ENCODE measurements around the gene RTL1.

RTL1 gene

DNA sequence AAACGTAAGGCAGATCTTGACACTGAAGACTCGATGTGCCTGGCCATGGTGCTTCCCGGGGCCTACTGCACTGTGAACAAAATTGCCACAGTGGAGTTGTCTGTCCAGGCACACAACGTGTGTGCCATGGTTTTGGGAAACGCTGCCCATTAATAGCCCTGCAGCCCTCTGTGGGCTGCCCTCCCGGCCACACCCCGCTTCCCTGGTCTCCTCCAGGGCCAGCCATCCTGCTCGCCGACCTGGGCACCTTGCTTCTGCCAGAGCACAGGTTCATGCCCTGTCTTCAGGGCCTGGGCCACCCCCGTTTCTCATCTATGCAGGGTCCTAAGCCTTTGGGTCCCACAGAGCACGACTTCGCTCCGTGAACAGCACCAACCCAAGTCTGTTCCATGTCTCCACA is 58.7 kb downstream of the RTL1 start:
- Mint-ChIP-seq H3K36me3 (no peaks in the 10 kb centered on the region), H3K27me3 (no peaks in the 10 kb centered on the region), H3K4me3 (no peak overlapping the region), H3K9me3 (no peaks in the 10 kb centered on the region), H3K4me1 (no peaks in the 10 kb centered on the region), H3K27ac (no peak overlapping the region)
- ATAC-seq (replicated peaks), result no peak
- DNase-seq, result no peak

DNA sequence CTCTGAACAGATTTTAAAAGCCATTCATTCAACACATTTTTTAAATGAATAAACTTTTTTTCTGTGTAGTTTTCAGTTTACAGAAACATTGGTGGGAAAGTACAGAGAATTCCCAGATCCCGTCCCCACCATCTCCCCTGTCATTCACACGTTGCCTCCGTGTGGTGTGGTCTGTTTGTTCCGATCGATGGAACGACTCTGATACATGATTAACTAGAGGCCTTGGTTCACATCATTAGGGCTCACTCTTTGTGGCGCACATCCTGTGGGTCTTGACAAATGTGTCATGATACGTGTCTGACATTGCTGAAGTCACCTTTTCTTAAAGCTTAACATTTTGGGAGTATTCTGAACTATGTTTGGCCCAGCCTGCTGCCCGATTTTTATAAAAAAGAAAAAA is 59.1 kb downstream of the RTL1 start:
- Mint-ChIP-seq H3K36me3 (no peaks in the 10 kb centered on the region), H3K4me3 (no peak overlapping the region), H3K4me1 (no peaks in the 10 kb centered on the region), H3K27ac (no peak overlapping the region), H3K27me3 (no peaks in the 10 kb centered on the region), H3K9me3 (no peaks in the 10 kb centered on the region)
- DNase-seq (no peak), ATAC-seq (replicated peaks) (no peak)

- Mint-ChIP-seq H3K4me3 (no peak overlapping the region), H3K36me3 (no peaks in the 10 kb centered on the region)
- no peak for ATAC-seq (replicated peaks)
Measured at GRCh38 chr14:100844082-100844408, 59.5 kb downstream of the RTL1 start.

GRCh38 chr14:100842799-100843198 is 60.7 kb downstream of the RTL1 start:
- H3K9me3 Mint-ChIP-seq, result no peaks in the 10 kb centered on the region
- H3K27ac Mint-ChIP-seq, result no peak overlapping the region
- no peaks in the 10 kb centered on the region for H3K4me1 Mint-ChIP-seq
- no peak overlapping the region for H3K4me3 Mint-ChIP-seq
- DNase-seq (no peak), ATAC-seq (replicated peaks) (no peak)
- H3K27me3 Mint-ChIP-seq, result peaks cover 0 to 5% of the 10 kb centered on the region in 2 donors
- no peaks in the 10 kb centered on the region for H3K36me3 Mint-ChIP-seq

More at GRCh38 chr14:100844082-100844408, 59.5 kb downstream of the RTL1 start:
- no peak for DNase-seq
- peaks cover 0 to 3% of the 10 kb centered on the region in 2 donors for H3K27me3 Mint-ChIP-seq
- H3K9me3 Mint-ChIP-seq, result no peaks in the 10 kb centered on the region
- no peak overlapping the region for H3K27ac Mint-ChIP-seq
- no peaks in the 10 kb centered on the region for H3K4me1 Mint-ChIP-seq

DNA sequence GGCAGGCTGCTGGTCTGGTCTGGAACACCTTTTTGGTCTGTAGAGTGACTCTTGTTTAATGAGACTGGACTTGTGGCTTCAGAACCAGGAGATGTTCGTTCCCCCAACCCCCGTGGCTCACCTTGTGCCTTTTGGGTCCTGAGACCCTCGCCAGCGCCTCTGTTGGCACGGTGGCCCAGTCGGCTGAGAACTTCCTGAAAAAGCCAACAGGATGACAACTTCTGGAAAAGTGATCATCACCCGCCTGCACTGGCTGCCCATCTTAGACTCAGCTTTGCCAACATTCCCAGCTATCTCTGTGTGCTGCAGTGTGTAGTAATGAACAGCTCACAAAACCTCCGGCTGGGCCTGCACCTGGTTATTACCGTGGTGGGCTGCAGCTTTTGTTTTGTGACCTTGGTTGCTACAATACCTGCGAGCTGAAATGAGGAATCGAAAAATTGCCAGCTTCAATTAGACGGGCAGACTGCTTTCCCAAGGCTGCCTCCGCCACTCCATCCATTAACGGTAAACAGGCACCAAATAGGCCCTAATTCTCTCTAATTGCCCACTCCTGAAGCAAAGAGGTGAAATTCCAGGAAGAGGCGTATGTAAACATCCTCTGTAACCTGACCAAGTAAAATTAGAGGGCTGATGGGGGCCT is 61.6 kb downstream of the RTL1 start:
- Mint-ChIP-seq H3K9me3 (no peaks in the 10 kb centered on the region), H3K4me3 (no peak overlapping the region), H3K27ac (no peak overlapping the region), H3K27me3 (peaks cover 0 to 5% of the 10 kb centered on the region in 2 donors), H3K4me1 (no peaks in the 10 kb centered on the region), H3K36me3 (no peaks in the 10 kb centered on the region)
- ATAC-seq (replicated peaks), result no peak
- no peak for DNase-seq

DNA sequence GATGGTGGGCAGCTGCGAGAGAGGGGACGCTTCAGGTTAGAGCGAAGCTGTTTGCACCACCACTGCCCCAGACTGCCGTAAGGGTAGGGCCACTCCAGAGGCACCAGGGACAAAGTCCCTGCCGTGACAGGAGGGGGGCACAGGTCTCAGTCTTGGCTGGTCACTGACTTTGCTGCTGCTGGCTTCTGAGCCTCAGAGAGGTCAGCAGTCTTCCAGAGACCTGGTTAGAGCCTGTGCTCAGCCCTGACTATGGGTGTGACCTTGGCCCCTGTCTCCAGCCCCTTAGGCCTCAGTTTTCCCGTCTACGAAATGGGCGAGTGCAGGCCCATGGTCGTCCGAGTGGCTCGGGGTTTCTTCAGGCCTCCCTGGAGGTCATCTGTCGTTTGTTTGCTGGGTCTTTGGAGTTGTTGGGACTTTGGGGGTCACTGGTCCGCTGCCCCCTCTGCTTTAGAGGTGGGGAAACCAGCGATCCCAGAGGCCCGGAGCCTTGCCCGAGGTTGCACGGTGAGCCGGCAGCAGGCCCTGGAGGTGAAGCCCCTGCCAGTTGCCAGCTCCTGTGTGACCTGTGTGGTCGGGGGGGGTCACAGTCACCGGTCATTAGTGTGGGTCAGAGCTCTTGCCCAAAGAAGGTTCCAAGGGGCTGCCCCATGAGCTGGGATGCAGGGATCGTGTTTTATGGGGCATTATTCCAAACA is 62.3 kb downstream of the RTL1 start:
- H3K27me3 Mint-ChIP-seq, result peaks cover under 1 to 5% of the 10 kb centered on the region in 2 donors
- ATAC-seq (replicated peaks) (no peak), DNase-seq (no peak)
- no peaks in the 10 kb centered on the region for H3K9me3 Mint-ChIP-seq
- no peak overlapping the region for H3K4me3 Mint-ChIP-seq
- no peaks in the 10 kb centered on the region for H3K4me1 Mint-ChIP-seq
- peak overlapping the region; percentile 42 for H3K27ac Mint-ChIP-seq
- no peaks in the 10 kb centered on the region for H3K36me3 Mint-ChIP-seq

- Mint-ChIP-seq H3K9me3 (no peaks in the 10 kb centered on the region), H3K4me1 (no peaks in the 10 kb centered on the region), H3K27ac (no peak overlapping the region), H3K27me3 (peaks cover 8 to 9% of the 10 kb centered on the region in 2 donors), H3K36me3 (no peaks in the 10 kb centered on the region), H3K4me3 (no peak overlapping the region)
- DNase-seq (no peak), ATAC-seq (replicated peaks) (no peak)
Measured at GRCh38 chr14:100840286-100841065, 63.0 kb downstream of the RTL1 start.

GRCh38 chr14:100839681-100840111 is 63.8 kb downstream of the RTL1 start:
- H3K4me1 Mint-ChIP-seq, result no peaks in the 10 kb centered on the region

GRCh38 chr14:100839315-100839585 is 64.3 kb downstream of the RTL1 start:
- Mint-ChIP-seq H3K27me3 (peaks cover 12 to 13% of the 10 kb centered on the region in 2 donors), H3K9me3 (no peaks in the 10 kb centered on the region), H3K4me1 (no peaks in the 10 kb centered on the region), H3K36me3 (no peaks in the 10 kb centered on the region), H3K4me3 (no peak overlapping the region), H3K27ac (no peak overlapping the region)
- ATAC-seq (replicated peaks) (no peak), DNase-seq (no peak)

More at GRCh38 chr14:100839681-100840111, 63.8 kb downstream of the RTL1 start:
- DNase-seq (no peak), ATAC-seq (replicated peaks) (no peak)
- H3K36me3 Mint-ChIP-seq, result no peaks in the 10 kb centered on the region
- no peaks in the 10 kb centered on the region for H3K9me3 Mint-ChIP-seq
- H3K27ac Mint-ChIP-seq, result no peak overlapping the region
- no peak overlapping the region for H3K4me3 Mint-ChIP-seq
- peaks cover 12 to 13% of the 10 kb centered on the region in 2 donors for H3K27me3 Mint-ChIP-seq

DNA sequence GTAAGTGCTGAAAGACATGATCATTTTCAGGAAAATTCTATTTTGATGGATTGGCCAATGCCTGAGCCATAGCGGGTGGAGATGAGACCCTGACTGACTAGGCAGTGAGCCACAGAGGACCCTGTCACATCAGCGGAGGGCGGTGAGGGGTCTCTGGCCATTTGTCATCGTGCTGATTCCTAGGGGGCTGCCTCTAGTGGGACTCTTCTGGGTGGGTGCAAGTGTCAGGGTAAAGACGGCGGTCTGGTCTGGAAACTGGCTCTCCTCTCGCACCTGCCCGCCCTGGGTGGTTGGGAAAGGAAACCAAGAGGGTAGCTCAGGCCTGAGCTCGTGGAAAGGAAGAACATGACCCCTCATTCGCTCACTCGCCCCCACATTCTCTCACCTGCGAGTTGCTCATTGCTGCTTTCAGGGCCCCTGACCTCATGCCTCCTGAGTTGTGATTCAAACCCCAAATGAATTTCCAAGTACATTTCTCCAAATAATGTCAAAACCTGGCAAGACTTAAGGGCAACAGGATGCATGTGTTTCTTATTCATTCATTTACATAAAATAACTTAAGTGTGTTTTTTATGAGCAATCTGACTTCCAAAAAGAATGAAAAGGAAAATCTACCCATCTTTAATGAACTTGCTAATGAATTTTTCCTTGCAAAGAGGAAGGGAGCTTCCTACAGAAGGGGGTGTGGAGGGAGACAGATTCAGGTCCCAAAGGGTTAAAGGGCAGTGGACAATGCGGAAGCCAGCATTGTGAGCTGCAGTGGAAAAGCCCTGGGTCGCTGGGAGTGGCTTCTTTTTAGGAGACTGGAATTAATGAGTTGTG is 64.8 kb downstream of the RTL1 start:
- Mint-ChIP-seq H3K27ac (no peak overlapping the region), H3K9me3 (no peaks in the 10 kb centered on the region), H3K27me3 (peaks cover 12 to 13% of the 10 kb centered on the region in 2 donors), H3K4me1 (no peaks in the 10 kb centered on the region), H3K36me3 (no peaks in the 10 kb centered on the region), H3K4me3 (no peak overlapping the region)
- ATAC-seq (replicated peaks) (no peak), DNase-seq (no peak)

- Mint-ChIP-seq H3K36me3 (no peaks in the 10 kb centered on the region), H3K27me3 (peaks cover 12 to 14% of the 10 kb centered on the region in 2 donors), H3K4me1 (no peaks in the 10 kb centered on the region), H3K4me3 (no peak overlapping the region), H3K9me3 (no peaks in the 10 kb centered on the region), H3K27ac (no peak overlapping the region)
- no peak for DNase-seq
- no peak for ATAC-seq (replicated peaks)
Measured at GRCh38 chr14:100837805-100838350, 65.6 kb downstream of the RTL1 start.

GRCh38 chr14:100836941-100837804 is 66.3 kb downstream of the RTL1 start:
- H3K27me3 Mint-ChIP-seq, result peaks cover 12 to 17% of the 10 kb centered on the region in 2 donors
- no peaks in the 10 kb centered on the region for H3K9me3 Mint-ChIP-seq
- H3K4me3 Mint-ChIP-seq, result no peak overlapping the region
- DNase-seq, result no peak
- no peaks in the 10 kb centered on the region for H3K4me1 Mint-ChIP-seq
- no peak for ATAC-seq (replicated peaks)
- no peak overlapping the region for H3K27ac Mint-ChIP-seq
- H3K36me3 Mint-ChIP-seq, result no peaks in the 10 kb centered on the region

GRCh38 chr14:100836311-100836805 is 67.2 kb downstream of the RTL1 start:
- no peaks in the 10 kb centered on the region for H3K36me3 Mint-ChIP-seq
- H3K27me3 Mint-ChIP-seq, result peaks cover 17 to 18% of the 10 kb centered on the region in 2 donors
- no peak for ATAC-seq (replicated peaks)
- H3K4me3 Mint-ChIP-seq, result no peak overlapping the region
- no peaks in the 10 kb centered on the region for H3K9me3 Mint-ChIP-seq
- no peak overlapping the region for H3K27ac Mint-ChIP-seq
- DNase-seq, result no peak
- H3K4me1 Mint-ChIP-seq, result no peaks in the 10 kb centered on the region
